Upper lobe of left lung (tissue), 4 donors: ENCODE measurements around the gene HHLA2.

Experiments
- CTCF ChIP-seq, 6 experiments: fragments of 450-650 bp in 4 of 6; fragments of 200-600 bp in 2 of 6; sonication (generic) in 2 of 6; IDR thresholded peaks; one replicate each; pipeline ENCODE4 v1.5.1; 2016 to 2019; ENCODE audit warnings: antibody characterized with exemption in 6 of 6
- POLR2A ChIP-seq, 4 donors: fragments of 450-650 bp; IDR thresholded peaks; one replicate each; pipeline ENCODE4 v1.5.1; 2016 to 2017; ENCODE audit warnings: antibody characterized with exemption in 4 of 4, mild to moderate bottlenecking in 2 of 4

DNA sequence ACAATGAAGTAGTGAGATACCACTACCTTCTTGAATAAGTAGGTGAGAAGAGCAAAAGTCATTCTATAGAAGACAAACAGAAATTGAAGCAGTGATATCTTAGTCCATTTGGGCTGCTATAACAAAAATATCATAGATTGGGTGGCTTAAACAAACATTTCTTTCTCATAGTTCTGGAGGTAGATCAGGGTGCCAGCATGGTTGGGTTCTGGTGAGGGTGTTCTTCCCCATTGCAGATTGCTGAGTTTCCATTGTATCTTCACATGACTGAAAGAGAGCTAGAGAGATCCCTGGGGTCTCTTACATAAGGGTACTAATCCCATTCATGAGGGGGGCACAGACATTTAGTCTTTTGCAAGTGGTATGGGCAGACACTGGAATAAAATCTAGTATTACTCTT is 41.2 kb upstream of the HHLA2 start:
- no peak for TF ChIP-seq CTCF (IDR thresholded peaks at IDR 0.05)
- TF ChIP-seq POLR2A (IDR thresholded peaks at IDR 0.05) = no peak
